ENCODE results near the gene NPSR1.
A peak's percentile ranks its signal among the peaks of the same experiment; 100 is the strongest.
"Not testable (repeated sequence)": the region's sequence is repeated elsewhere in the genome, so short reads cannot be mapped to it uniquely, and the experiment has no call there.

NPSR1 gene

GRCh38 chr7:34835901-34836600, 178.0 kb downstream of the NPSR1 start:
- no peak for DNase-seq (ENCODE audit: low spot score)

GRCh38 chr7:34837316-34837715, 179.3 kb downstream of the NPSR1 start:
- DNase-seq (ENCODE audit: low spot score), result no peak

- DNase-seq (ENCODE audit: low spot score), result peak; percentile 48
Observed at GRCh38 chr7:34837801-34838201, 179.8 kb downstream of the NPSR1 start.

- peak; percentile 59 for DNase-seq (ENCODE audit: low spot score)
Observed at GRCh38 chr7:34838329-34838728, 180.3 kb downstream of the NPSR1 start.

GRCh38 chr7:34839645-34840044, 181.6 kb downstream of the NPSR1 start:
- DNase-seq (ENCODE audit: low spot score), result no peak

GRCh38 chr7:34840176-34840785, 182.3 kb downstream of the NPSR1 start:
- no peak for DNase-seq (ENCODE audit: low spot score)

- DNase-seq (ENCODE audit: low spot score), result no peak
Observed at GRCh38 chr7:34841326-34841725, 183.3 kb downstream of the NPSR1 start.

GRCh38 chr7:34842782-34843181, 184.8 kb downstream of the NPSR1 start:
- no peak for DNase-seq (ENCODE audit: low spot score)

- no peak for DNase-seq (ENCODE audit: low spot score)
Observed at GRCh38 chr7:34844406-34844805, 186.4 kb downstream of the NPSR1 start.

GRCh38 chr7:34844936-34845665, 187.1 kb downstream of the NPSR1 start:
- no peak for DNase-seq (ENCODE audit: low spot score)

- no peak for DNase-seq (ENCODE audit: low spot score)
Observed at GRCh38 chr7:34845666-34846361, 187.8 kb downstream of the NPSR1 start.

GRCh38 chr7:34846976-34847375, 189.0 kb downstream of the NPSR1 start:
- DNase-seq (ENCODE audit: low spot score), result no peak

GRCh38 chr7:34848670-34849069, 190.7 kb downstream of the NPSR1 start:
- DNase-seq (ENCODE audit: low spot score), result no peak

GRCh38 chr7:34849163-34849960, 191.3 kb downstream of the NPSR1 start:
- no peak for DNase-seq (ENCODE audit: low spot score)

GRCh38 chr7:34849986-34850385, 192.0 kb downstream of the NPSR1 start:
- DNase-seq (ENCODE audit: low spot score), result no peak

- no peak for DNase-seq (ENCODE audit: low spot score)
Observed at GRCh38 chr7:34850681-34851080, 192.7 kb downstream of the NPSR1 start.

- no peak for DNase-seq (ENCODE audit: low spot score)
Observed at GRCh38 chr7:34851431-34851830, 193.4 kb downstream of the NPSR1 start.

GRCh38 chr7:34858444-34858843, 200.4 kb downstream of the NPSR1 start:
- not testable (repeated sequence) for DNase-seq (ENCODE audit: low spot score)

GRCh38 chr7:34859281-34859680, 201.3 kb downstream of the NPSR1 start:
- not testable (repeated sequence) for DNase-seq (ENCODE audit: low spot score)

- DNase-seq (ENCODE audit: low spot score), result not testable (repeated sequence)
Observed at GRCh38 chr7:34866222-34866621, 208.2 kb downstream of the NPSR1 start.

GRCh38 chr7:34867341-34867740, 209.3 kb downstream of the NPSR1 start:
- DNase-seq (ENCODE audit: low spot score), result not testable (repeated sequence)

GRCh38 chr7:34868602-34869001, 210.6 kb downstream of the NPSR1 start:
- not testable (repeated sequence) for DNase-seq (ENCODE audit: low spot score)
